Measurements from ENCODE around the gene NAP1L5.

Gene NAP1L5

GRCh38 chr4:88649716-88650115 lies 47.9 kb downstream of the NAP1L5 start:
- no peaks in the 10 kb centered on the region for H3K27me3 ChIP-seq (ENCODE audit: insufficient read depth, low read depth, severe bottlenecking)
- no peak for TF ChIP-seq CTCF (IDR thresholded peaks at IDR 0.05; ENCODE audit: low read depth, low read length)
- no peak overlapping the region for H3K27ac ChIP-seq
- no peaks in the 10 kb centered on the region for H3K36me3 ChIP-seq
- H3K4me3 ChIP-seq (ENCODE audit: low read depth, low read length), result no peak overlapping the region
- H3K9me3 ChIP-seq (ENCODE audit: severe bottlenecking), result no peaks in the 10 kb centered on the region
- no peak for DNase-seq

GRCh38 chr4:88646528-88647280 lies 50.9 kb downstream of the NAP1L5 start:
- no peak for DNase-seq
- no peaks in the 10 kb centered on the region for H3K27me3 ChIP-seq (ENCODE audit: insufficient read depth, low read depth, severe bottlenecking)
- no peak for TF ChIP-seq CTCF (IDR thresholded peaks at IDR 0.05; ENCODE audit: low read depth, low read length)
- H3K9me3 ChIP-seq (ENCODE audit: severe bottlenecking), result no peaks in the 10 kb centered on the region
- no peaks in the 10 kb centered on the region for H3K36me3 ChIP-seq
- H3K4me3 ChIP-seq (ENCODE audit: low read depth, low read length), result no peak overlapping the region
- no peak overlapping the region for H3K27ac ChIP-seq

- no peak overlapping the region for H3K27ac ChIP-seq
- no peaks in the 10 kb centered on the region for H3K36me3 ChIP-seq
Measured at GRCh38 chr4:88645994-88646393, 51.6 kb downstream of the NAP1L5 start.

More at GRCh38 chr4:88645994-88646393, 51.6 kb downstream of the NAP1L5 start:
- Histone ChIP-seq H3K27me3 (ENCODE audit: insufficient read depth, low read depth, severe bottlenecking) (no peaks in the 10 kb centered on the region), H3K9me3 (ENCODE audit: severe bottlenecking) (no peaks in the 10 kb centered on the region), H3K4me3 (ENCODE audit: low read depth, low read length) (no peak overlapping the region)
- no peak for DNase-seq
- no peak for TF ChIP-seq CTCF (IDR thresholded peaks at IDR 0.05; ENCODE audit: low read depth, low read length)

All from WERI-Rb-1 (cell line).